Measurements from ENCODE around the gene PTGDS.

PTGDS gene

DNA sequence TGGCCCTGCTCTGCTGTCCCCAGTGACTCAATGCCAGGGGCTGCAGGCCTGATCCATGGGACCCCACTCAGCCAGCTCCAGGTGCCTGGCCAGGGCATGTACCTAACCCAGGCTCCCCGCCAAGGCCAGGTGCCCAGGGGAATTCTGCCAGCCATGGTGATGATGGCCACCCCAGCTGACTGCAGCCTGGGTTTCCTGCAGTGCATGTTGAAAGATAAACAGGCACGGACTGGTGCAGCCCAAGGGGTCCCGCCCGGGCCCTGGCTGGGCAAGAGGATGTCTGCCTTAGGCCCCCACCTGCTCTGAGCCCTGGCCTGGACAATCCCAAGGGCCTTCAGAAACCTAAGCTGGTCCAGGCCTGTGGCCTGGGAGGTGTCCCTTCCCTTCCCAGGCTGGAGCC is 49.5 kb downstream of the PTGDS start:
- DNase-seq, result no peak

GRCh38 chr9:137027369-137028262 is 50.3 kb downstream of the PTGDS start, which contains the start of gene ABCA2:
Gene ABCA2, minus strand, starts transcription at chr9:137028237. Its CDS starts 97 bp downstream, at chr9:137028140.
- DNase-seq, result no peak

GRCh38 chr9:137028263-137029057 is 51.2 kb downstream of the PTGDS start:
- peak; percentile 37 for DNase-seq

GRCh38 chr9:137029058-137029936 is 52.0 kb downstream of the PTGDS start:
- DNase-seq, result peak; percentile 48

GRCh38 chr9:137030006-137030405 is 52.7 kb downstream of the PTGDS start:
- no peak for DNase-seq

DNA sequence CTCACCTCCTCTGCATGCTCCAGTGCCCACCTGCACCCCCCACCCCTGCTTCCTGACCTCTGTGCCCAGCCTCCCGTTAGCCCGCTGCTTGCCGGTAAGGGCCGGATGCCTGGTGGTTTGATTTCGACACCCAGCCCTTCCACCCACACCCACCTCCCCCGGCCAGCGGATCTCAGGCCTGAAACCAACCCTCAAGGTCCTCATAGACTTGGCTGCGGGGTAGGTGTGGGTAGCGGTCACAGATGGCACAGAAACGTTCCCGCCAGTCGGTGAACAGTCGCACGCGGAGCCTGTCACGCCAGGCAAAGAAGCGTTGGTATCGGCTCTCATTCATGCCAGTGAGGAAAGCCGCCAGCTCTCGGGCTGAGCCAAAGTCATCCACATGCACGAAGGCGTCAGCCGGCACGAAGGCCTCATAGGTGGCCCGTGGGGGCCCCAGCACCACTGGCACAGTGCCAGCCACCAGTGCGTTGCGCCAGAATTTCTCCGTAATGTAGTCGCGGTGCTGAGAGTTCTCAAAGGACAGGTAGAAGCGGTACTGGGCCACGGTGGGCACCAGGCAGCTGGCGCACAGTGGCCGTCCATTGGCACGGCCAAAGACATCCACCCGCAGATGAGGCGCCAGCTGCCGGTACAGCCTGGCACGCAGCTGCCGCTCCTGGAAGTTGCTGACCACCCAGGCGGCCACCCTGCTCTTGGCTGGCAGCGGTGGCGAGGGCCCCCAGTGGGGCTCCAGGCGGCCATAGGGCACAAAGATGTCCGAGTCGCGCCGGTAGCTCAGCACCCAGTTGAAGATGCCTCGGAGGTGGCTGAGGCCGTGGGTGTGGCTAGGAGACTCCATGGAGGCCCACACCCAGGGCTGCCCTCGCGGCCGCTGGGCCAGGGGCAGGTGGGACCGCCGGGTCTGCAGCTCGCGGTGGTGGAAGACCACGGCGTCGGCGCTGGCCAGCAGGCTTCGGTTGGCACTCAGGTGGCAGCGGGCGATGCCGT is 53.5 kb downstream of the PTGDS start:
- DNase-seq, result no peak
